Fibroblast of mammary gland (primary cell): ENCODE results near the gene WDPCP.

Source experiments
- DNase-seq: peaks from one replicate; pipeline ENCODE4 v3.0.0-alpha.2; 2010; ENCODE audit warnings: low read depth
- H3K4me3 ChIP-seq: 2 replicates; pipeline ENCODE4 v1.5.1; 2011; ENCODE audit warnings: low read depth, mild to moderate bottlenecking, low read length, moderate library complexity; ENCODE audit not compliant: control insufficient read depth
- TF ChIP-seq, protein P1 (sequence below): conservative IDR thresholded peaks from 2 replicates; pipeline ENCODE4 v1.5.1; 2011; ENCODE audit warnings: low read depth, low read length, inconsistent platforms; ENCODE audit not compliant: control insufficient read depth, insufficient read depth

Gene WDPCP

GRCh38 chr2:63225964-63226686, 362.2 kb downstream of the WDPCP start:
- DNase-seq = no peak
- TF ChIP-seq, protein P1, sequence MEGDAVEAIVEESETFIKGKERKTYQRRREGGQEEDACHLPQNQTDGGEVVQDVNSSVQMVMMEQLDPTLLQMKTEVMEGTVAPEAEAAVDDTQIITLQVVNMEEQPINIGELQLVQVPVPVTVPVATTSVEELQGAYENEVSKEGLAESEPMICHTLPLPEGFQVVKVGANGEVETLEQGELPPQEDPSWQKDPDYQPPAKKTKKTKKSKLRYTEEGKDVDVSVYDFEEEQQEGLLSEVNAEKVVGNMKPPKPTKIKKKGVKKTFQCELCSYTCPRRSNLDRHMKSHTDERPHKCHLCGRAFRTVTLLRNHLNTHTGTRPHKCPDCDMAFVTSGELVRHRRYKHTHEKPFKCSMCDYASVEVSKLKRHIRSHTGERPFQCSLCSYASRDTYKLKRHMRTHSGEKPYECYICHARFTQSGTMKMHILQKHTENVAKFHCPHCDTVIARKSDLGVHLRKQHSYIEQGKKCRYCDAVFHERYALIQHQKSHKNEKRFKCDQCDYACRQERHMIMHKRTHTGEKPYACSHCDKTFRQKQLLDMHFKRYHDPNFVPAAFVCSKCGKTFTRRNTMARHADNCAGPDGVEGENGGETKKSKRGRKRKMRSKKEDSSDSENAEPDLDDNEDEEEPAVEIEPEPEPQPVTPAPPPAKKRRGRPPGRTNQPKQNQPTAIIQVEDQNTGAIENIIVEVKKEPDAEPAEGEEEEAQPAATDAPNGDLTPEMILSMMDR = no peak

DNA sequence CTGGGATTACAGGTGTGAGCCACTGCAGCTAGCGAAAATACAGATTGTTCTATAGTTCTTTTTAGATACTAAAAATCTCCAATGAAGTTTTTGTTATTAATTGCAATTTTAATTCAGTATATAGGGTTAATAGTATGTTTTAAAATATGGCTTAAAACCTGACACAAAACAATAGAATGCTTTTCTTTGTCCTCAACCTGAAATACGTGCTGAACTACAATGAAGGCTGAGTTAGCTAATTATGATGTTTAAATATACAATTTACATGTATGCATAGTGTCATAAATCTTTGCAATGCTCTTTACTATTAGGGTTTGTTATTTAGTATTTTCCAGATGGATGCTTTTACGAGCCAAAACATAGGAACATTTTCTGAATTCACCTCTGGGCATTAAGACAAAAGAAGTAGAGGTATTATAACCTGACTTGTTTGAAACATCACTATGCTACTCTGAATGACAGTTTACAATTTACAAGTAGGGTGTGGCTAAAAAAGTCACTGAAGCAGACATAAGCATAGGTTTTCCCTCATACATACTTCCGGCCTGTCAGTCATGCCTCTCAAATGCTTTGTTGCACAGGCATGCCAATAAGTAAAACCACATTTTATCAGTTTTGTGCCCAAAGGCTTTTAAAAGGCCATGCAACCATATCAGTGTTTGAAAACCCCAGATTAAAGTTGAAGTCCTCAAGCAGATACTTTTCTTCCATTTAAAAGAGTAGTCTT, 369.3 kb downstream of the WDPCP start:
- DNase-seq = no peak
- H3K4me3 ChIP-seq = no peak overlapping the region
- TF ChIP-seq, protein P1 = no peak

More at GRCh38 chr2:63225964-63226686, 362.2 kb downstream of the WDPCP start:
- no peak overlapping the region for H3K4me3 ChIP-seq

- H3K4me3 ChIP-seq = no peak overlapping the region
- TF ChIP-seq, protein P1 = no peak
- DNase-seq = no peak
Observed at GRCh38 chr2:63195310-63195709, 393.0 kb downstream of the WDPCP start.

DNA sequence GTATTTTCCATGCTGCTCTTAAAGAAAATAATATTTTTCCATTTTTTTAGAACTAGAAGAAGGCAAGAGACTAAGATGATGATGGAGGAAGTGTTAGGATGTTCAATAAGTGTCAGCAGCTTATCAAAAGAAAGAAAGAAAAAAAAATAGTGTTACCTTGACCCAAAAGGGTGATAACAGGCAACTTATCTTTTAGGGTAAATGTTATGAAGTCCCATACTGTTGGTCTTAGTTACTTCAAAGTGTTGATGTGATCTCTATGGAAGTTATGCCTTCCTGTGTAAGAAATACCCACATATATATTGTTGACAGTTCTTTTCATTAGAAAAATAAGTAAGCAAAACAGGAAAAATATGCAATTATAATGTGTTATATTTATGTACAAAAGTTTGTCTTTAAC, 394.1 kb downstream of the WDPCP start:
- TF ChIP-seq, protein P1 = no peak
- DNase-seq = no peak
- no peak overlapping the region for H3K4me3 ChIP-seq

DNA sequence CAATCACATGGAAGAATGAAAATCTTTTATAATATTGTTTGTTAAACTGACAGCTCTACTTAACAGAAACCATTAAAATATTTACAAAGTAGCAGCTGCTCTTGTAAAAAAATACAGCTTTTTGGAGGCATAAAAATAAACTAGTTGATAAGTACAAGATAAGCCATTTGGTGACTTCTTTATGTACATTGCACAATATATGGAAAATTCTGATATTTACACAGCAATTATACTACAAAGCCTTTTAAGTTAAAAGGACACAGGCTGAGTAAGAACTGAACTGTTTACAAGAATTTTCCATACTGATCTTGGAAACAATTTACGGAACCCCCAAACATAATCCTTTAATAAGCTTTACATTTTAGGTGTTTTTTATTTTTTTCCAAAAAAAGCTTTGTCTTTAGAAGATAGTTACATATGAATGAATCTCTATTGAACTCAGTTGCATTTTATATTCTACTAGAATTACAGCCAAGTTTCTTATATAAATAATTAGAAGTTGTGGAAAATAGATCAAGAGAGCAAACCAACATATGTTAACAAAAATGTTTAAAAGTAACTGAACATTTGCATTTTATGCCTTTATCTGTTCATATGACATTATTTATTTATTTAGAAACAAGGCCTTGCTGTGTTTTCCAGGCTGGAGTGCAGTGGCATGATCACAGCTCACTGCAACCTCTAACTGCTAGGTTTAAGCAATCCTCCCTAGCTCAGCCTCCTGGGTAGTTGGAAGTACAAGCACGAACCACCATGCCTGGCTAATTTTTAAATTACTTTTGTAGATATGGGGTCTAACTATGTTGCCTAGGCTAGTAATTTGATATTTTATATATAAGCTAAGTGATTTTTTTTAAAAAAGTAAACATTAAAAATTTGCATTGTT, 395.1 kb downstream of the WDPCP start:
- no peak overlapping the region for H3K4me3 ChIP-seq
- TF ChIP-seq, protein P1 = no peak
- no peak for DNase-seq

GRCh38 chr2:63192169-63192888, 395.9 kb downstream of the WDPCP start:
- TF ChIP-seq, protein P1 = no peak
- no peak for DNase-seq
- H3K4me3 ChIP-seq = no peak overlapping the region
